ENCODE measurements around the gene STOML1. TPM values are rescaled to one million over a fixed set of nuclear protein-coding genes. Genes with fewer than 3 reads are reported as not detected.
"Not testable (repeated sequence)": the region's sequence is repeated elsewhere in the genome, so short reads cannot be mapped to it uniquely, and the experiment has no call there.

Gene STOML1
- total RNA-seq, 2 experiments from 2014 or later, result 7.1 to 8.5 TPM

DNA sequence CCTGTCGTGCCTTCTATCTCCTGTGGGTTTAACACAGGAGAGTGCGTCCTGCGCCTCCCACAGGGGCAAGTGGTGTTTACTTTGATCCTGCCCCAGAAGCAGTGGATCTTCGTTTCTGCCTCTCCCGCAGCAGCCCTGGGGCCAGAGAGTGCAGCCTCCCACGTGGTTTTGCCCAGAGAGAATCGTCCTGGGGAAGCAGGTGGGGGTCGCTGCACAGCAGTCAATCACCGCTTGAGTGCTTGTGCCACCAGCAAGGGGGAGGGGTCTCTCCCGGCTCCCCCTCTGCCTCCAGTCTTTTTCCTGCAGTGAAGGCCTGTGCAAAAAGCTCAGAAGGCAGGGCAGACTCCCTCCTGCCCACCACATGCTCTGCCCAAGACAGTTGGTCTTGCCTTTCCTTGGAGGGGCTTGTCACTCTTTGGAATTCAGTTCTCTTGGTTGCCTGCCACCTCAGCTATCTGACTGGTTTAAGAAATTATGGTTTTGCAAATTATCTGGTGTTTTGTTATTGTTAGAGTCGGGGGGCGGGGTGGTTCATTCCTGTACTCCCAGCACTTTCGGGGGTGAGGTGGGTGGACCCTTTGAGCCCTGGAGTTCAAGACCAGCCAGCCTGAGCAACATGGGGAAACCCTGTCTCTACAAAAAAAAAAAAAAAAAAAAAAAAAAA, 26.9 kb downstream of the STOML1 start:
- DNase-seq, result no peak
- ChIA-PET CTCF (interaction anchor here (0.6 to 4.7 kb wide), 18 partner anchors 10 to 92 kb away, joined by 3 to 62 read pairs (median 4); partner anchors contain the start of genes PML and TBC1D21), POLR2A (interaction anchor here (1.0 to 1.9 kb wide), 5 partner anchors 14 to 39 kb away, joined by 3 to 8 read pairs (median 5); partner anchors contain the start of genes LOXL1 and PML)
- H3K4me3 Mint-ChIP-seq, result peak overlapping the region; percentile 56
- H3K36me3 Mint-ChIP-seq (ENCODE audit: low read depth), result no peaks in the 10 kb centered on the region
- H3K27me3 Mint-ChIP-seq, result peaks cover 8% of the 10 kb centered on the region
- peak overlapping the region; percentile 60 for H3K27ac Mint-ChIP-seq
- H3K9me3 Mint-ChIP-seq, result no peaks in the 10 kb centered on the region
- H3K4me1 Mint-ChIP-seq, result peaks cover 36% of the 10 kb centered on the region

DNA sequence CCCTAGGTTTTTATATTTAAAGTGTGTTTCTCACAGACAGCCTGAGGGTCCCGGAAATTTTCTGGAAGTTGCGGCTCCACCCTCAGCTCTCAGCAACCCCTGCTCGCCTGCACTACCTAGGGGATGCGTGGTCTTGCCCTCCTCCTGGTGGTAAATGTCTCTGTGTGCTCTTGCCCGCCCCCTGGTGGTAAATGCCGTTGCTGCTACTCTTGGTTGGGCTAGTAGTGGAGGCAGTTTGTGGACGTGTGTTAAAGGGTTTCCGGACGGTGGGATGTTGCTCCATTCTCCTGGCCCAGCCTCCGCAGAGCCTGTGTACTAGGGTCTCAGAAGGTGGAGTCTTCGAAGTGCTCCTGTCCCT, 27.4 kb downstream of the STOML1 start:
- Mint-ChIP-seq H3K4me1 (peaks cover 38% of the 10 kb centered on the region), H3K36me3 (ENCODE audit: low read depth) (no peaks in the 10 kb centered on the region), H3K9me3 (no peaks in the 10 kb centered on the region), H3K4me3 (peak overlapping the region; percentile 56), H3K27me3 (peaks cover 8% of the 10 kb centered on the region), H3K27ac (peak overlapping the region; percentile 60)
- CTCF ChIA-PET, result interaction anchor here (0.7 to 4.7 kb wide), 17 partner anchors 8 to 281 kb away, joined by 3 to 62 read pairs (median 6); partner anchors contain the start of genes PML and TBC1D21
- peak; percentile 90 for DNase-seq
- POLR2A ChIA-PET, result interaction anchor here (1.2 to 1.6 kb wide), 4 partner anchors 14 to 577 kb away, joined by 3 to 8 read pairs (median 4); partner anchors contain the start of gene PML

DNA sequence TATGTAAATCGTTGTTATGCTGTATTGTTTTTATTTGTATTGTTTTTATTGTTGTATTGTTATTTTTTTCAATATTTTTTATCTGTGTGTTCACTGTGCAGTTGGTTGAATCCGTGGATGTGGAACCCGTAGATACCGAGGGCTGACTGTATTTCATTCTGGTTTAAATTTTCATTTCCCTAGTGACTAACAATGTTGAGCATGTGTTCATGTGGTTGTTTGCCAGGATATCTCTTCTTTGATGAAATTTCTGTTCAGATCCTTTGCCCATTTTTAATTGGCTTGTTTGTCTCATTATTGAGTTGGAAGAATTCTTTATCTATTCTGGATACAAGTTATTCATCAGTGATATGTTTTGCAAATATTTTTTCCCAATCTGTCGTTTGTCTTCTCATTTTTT, 29.7 kb downstream of the STOML1 start:
- no peaks in the 10 kb centered on the region for H3K9me3 Mint-ChIP-seq
- no peak overlapping the region for H3K4me3 Mint-ChIP-seq
- ChIA-PET CTCF (interaction anchor here (3.7 to 4.7 kb wide), 3 partner anchors 9 to 11 kb away, joined by 33 to 62 read pairs (median 39); no protein-coding TSS in a partner anchor), POLR2A (no interaction called here)
- peaks cover 8% of the 10 kb centered on the region for H3K27me3 Mint-ChIP-seq
- H3K4me1 Mint-ChIP-seq, result peaks cover 51% of the 10 kb centered on the region
- H3K27ac Mint-ChIP-seq, result no peak overlapping the region
- DNase-seq, result no peak
- no peaks in the 10 kb centered on the region for H3K36me3 Mint-ChIP-seq (ENCODE audit: low read depth)

DNA sequence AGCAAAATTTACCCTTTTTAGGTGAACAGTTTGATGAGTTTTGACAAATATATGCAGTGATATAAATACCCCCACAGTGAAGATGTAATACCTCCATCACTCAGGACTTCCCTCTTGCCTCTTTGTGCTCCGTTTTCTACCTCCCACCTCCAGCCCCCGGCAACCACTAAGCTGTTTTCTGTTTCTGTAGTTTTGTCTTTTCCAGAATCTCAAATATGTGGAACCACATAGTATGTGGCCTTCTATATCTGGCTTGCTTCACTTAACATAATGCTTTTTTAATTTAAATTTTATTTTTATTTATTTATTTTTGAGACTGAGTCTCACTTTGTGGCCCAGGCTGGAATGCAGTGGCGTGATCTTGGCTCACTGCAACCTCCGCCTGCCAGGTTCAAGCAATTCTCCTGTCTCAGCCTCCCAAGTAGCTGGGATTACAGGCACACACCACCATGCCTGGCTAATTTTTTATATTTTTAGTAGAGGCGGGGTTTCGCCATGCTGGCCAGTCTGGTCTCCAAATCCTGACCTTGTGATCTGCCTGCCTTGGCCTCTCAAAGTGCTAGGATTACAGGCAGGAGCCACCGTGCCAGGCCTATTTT, 31.5 kb downstream of the STOML1 start:
- H3K27me3 Mint-ChIP-seq; DNase-seq; H3K36me3 Mint-ChIP-seq (ENCODE audit: low read depth); H3K4me3 Mint-ChIP-seq; H3K27ac Mint-ChIP-seq; H3K9me3 Mint-ChIP-seq: not testable (repeated sequence)
- peaks cover 51% of the 10 kb centered on the region for H3K4me1 Mint-ChIP-seq
- ChIA-PET CTCF (interaction anchor here (0.6 to 3.7 kb wide), 11 partner anchors 8 to 88 kb away, joined by 3 to 39 read pairs (median 7); partner anchors contain the start of gene TBC1D21), POLR2A (interaction anchor here (0.8 kb wide), 1 partner anchor 87 kb away, joined by 3 read pairs; no protein-coding TSS in a partner anchor)

DNA sequence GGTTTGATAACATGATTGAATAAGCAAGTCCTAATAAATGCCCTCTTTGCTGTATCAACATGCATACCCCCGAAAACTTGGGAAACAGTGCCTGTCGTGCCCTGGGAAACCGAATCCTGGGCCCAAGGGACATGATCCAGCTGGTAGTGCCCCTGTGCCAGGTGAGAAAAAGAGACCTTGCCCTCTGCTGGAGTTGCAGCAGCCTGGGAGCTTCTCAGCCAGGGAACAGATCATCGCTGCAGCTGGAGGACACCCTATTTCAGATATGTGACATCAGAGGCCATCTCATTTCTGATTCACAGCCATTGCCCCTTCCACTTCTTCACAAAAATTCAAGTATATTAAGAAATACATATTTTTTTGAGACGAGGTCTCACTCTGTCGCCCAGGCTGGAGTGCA, 32.3 kb downstream of the STOML1 start:
- peaks cover 43% of the 10 kb centered on the region for H3K4me1 Mint-ChIP-seq
- ChIA-PET CTCF (interaction anchor here (1.0 to 3.7 kb wide), 18 partner anchors 8 to 89 kb away, joined by 3 to 39 read pairs (median 4); partner anchors contain the start of genes LOXL1, STOML1 and TBC1D21), POLR2A (interaction anchor here (0.8 to 1.6 kb wide), 8 partner anchors 10 to 46 kb away, joined by 3 to 7 read pairs (median 4); partner anchors contain the start of genes LOXL1 and PML)
- H3K9me3 Mint-ChIP-seq, result no peaks in the 10 kb centered on the region
- DNase-seq, result no peak
- H3K4me3 Mint-ChIP-seq, result peak overlapping the region; percentile 11
- peaks cover 8% of the 10 kb centered on the region for H3K27me3 Mint-ChIP-seq
- H3K27ac Mint-ChIP-seq, result peak overlapping the region; percentile 84
- no peaks in the 10 kb centered on the region for H3K36me3 Mint-ChIP-seq (ENCODE audit: low read depth)

DNA sequence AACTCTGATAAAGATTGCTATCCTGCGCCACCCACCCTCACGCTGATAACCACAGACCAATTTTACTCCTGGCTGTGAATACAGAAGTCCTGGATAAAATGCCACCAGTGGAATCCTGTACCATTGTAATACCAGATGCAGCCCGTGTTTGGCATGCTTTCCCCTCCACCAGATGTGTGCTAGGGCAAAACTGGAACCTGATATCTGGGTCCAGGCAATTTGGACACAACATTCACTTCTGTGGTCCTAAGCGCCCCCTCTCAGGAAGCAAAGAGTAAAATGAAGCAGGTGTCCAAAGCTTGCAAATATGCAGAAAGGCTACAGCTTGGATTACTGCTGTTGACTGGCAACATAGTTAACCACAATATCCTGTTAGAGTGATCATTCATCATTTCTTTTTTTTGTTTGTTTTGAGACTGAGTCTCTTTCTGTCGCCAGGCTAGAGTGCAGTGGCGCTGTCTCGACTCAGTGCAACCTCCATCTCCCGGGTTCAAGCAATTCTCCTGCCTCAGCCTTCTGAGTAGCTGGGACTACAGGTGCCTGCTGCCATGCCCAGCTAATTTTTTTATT, 33.0 kb downstream of the STOML1 start:
- POLR2A ChIA-PET, result interaction anchor here (0.8 to 1.6 kb wide), 9 partner anchors 9 to 89 kb away, joined by 3 to 7 read pairs (median 4); partner anchors contain the start of genes LOXL1 and PML
- CTCF ChIA-PET, result interaction anchor here (0.7 to 3.7 kb wide), 20 partner anchors 8 to 1732 kb away, joined by 3 to 39 read pairs (median 4); partner anchors contain the start of genes LOXL1, STOML1 and TBC1D21
- no peaks in the 10 kb centered on the region for H3K36me3 Mint-ChIP-seq (ENCODE audit: low read depth)
- peaks cover 8% of the 10 kb centered on the region for H3K27me3 Mint-ChIP-seq
- H3K4me3 Mint-ChIP-seq, result peak overlapping the region; percentile 30
- no peaks in the 10 kb centered on the region for H3K9me3 Mint-ChIP-seq
- DNase-seq, result peak; percentile 61
- peaks cover 41% of the 10 kb centered on the region for H3K4me1 Mint-ChIP-seq
- peak overlapping the region; percentile 84 for H3K27ac Mint-ChIP-seq

DNA sequence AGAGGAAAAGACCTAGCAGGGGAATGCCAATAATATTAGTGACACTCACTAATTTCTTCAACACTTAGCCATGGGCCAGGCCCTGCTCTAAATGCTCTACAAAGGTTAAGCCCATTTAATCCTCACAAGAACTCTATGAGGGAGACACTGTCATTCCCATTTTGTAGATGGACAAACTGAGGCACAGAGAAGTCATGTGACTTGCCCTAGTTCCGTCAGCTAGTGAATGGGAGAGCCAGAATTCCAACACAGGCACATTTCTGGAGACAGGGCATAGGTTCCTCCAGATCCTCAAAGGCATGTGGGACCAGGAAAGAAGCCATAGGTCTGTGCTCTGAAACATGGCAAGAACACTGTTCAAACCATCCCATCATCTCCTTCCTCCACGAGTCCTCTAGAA, 34.3 kb downstream of the STOML1 start:
- CTCF ChIA-PET, result interaction anchor here (1.9 to 3.2 kb wide), 3 partner anchors 9 to 15 kb away, joined by 7 to 21 read pairs (median 8); no protein-coding TSS in a partner anchor
- POLR2A ChIA-PET, result interaction anchor here (1.3 kb wide), 1 partner anchor 39 kb away, joined by 4 read pairs; no protein-coding TSS in a partner anchor
- no peaks in the 10 kb centered on the region for H3K9me3 Mint-ChIP-seq
- no peak overlapping the region for H3K27ac Mint-ChIP-seq
- peaks cover 3% of the 10 kb centered on the region for H3K27me3 Mint-ChIP-seq
- no peak for DNase-seq
- H3K4me1 Mint-ChIP-seq, result peaks cover 41% of the 10 kb centered on the region
- H3K36me3 Mint-ChIP-seq (ENCODE audit: low read depth), result no peaks in the 10 kb centered on the region
- H3K4me3 Mint-ChIP-seq, result no peak overlapping the region

DNA sequence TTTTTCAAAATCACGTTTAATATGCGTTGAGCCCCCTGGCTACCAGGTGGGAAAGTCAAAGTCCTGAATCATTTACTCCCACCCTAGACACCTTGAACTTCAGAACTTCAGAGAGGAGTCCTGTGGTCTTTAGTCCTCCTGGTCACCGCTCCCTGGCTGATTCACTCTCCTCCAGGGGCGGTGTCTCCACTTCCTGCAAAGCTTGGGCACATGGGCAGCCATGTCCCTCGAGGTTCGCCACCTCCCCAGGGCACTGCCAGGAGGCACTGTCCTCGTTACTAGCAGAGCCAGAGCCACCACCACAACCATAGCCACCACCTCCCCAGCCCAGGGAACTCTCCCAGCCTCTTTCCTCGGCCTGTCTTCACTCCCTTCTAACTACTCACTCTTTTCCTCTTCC, 34.8 kb downstream of the STOML1 start:
- H3K4me3 Mint-ChIP-seq, result no peak overlapping the region
- H3K4me1 Mint-ChIP-seq, result peaks cover 44% of the 10 kb centered on the region
- ChIA-PET CTCF (interaction anchor here (1.9 to 2.1 kb wide), 2 partner anchors 9 to 16 kb away, joined by 7 to 8 read pairs; no protein-coding TSS in a partner anchor), POLR2A (interaction anchor here (1.3 kb wide), 1 partner anchor 39 kb away, joined by 4 read pairs; no protein-coding TSS in a partner anchor)
- H3K27ac Mint-ChIP-seq, result no peak overlapping the region
- DNase-seq, result no peak
- no peaks in the 10 kb centered on the region for H3K27me3 Mint-ChIP-seq
- no peaks in the 10 kb centered on the region for H3K36me3 Mint-ChIP-seq (ENCODE audit: low read depth)
- H3K9me3 Mint-ChIP-seq, result no peaks in the 10 kb centered on the region

DNA sequence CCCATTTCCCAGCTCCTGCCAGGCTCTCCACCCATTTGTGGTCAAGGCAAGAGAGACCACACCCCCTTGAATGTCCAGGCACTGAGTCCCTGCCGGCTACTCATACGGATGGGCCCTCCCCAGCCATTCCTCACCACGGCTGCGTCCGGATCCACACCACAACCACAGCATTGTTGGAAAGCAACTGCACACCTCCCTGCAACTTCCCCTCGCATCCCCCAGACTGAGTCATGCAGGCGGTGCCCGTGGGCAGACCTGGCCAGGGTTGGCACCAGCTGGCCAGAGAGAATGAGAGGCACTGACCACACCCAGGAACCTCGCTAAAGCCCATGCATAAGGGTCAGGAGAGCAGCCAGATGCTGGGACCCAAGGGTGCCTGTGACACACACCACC, 35.4 kb downstream of the STOML1 start:
- H3K27me3 Mint-ChIP-seq, result no peaks in the 10 kb centered on the region
- no peak for DNase-seq
- POLR2A ChIA-PET, result interaction anchor here (1.3 kb wide), 1 partner anchor 40 kb away, joined by 4 read pairs; no protein-coding TSS in a partner anchor
- CTCF ChIA-PET, result interaction anchor here (1.9 to 2.1 kb wide), 2 partner anchors 10 to 16 kb away, joined by 7 to 8 read pairs; no protein-coding TSS in a partner anchor
- no peak overlapping the region for H3K27ac Mint-ChIP-seq
- H3K4me1 Mint-ChIP-seq, result peaks cover 47% of the 10 kb centered on the region
- H3K36me3 Mint-ChIP-seq (ENCODE audit: low read depth), result no peaks in the 10 kb centered on the region
- H3K4me3 Mint-ChIP-seq, result no peak overlapping the region
- no peaks in the 10 kb centered on the region for H3K9me3 Mint-ChIP-seq

DNA sequence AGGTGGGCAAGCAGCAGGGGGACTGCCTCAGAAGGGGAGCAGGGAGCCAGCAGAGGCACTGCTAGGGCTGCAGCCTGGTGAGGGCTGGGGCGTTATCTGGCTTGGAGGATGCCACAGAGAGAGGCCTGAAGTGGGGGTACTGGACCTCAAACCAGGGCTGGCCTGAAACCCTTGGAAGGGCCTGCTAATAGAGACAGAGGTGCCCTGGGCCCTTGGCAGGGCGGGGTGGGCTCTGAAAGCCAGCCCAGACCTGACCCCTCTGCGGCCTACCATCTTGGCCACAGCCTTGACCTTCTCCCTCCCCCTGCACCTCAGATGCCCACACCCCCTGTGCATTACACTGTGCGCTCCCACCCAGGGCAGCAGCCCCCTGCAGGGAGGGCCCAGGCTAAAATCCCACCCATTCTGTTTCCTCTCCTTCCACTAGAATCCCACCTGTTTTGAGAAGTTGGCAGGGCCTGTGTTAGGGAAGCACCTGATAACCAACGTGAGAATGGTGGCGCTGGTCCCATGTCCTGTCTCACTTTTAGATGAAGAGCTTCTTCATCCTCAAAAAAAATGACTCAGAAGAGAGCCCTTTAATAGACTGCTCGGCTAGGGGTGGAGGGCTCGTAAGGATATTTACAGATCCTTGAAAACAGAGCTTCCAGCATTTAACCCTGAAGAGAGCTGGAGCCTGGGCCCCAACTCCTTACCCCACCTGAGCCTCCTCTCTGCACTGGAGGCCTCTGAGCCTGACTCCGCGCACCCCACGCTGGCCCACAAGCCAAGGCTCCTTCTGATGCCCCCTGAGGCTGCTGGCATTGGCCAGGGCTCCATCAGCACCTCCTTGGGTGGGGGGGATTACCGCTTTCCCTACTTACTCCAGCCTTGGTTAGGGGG, 36.0 kb downstream of the STOML1 start:
- Mint-ChIP-seq H3K36me3 (ENCODE audit: low read depth) (no peaks in the 10 kb centered on the region), H3K27me3 (no peaks in the 10 kb centered on the region), H3K9me3 (no peaks in the 10 kb centered on the region), H3K4me1 (peaks cover 51% of the 10 kb centered on the region), H3K4me3 (no peak overlapping the region), H3K27ac (no peak overlapping the region)
- no peak for DNase-seq
- ChIA-PET POLR2A (no interaction called here), CTCF (interaction anchor here (1.9 to 2.1 kb wide), 2 partner anchors 10 to 17 kb away, joined by 7 to 8 read pairs; no protein-coding TSS in a partner anchor)

DNA sequence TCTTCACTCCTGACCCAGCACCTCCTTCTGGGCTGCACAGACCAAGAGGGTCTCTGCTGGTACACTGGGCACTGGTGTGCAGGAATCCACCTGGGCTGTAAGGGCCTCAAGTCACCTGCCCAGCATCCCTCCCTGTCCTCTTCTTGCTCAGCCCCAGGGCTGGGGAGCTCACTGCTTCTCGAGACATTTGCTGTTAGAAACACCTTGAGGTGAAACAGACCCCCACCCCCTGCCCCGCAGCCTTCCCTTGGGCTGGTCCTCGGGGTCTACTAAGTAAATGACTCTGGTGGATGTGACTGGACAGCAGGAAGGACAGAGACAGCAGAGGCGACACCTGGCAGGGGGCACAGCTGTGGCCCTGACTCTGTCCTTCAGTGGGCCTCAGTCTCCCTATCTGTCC, 36.8 kb downstream of the STOML1 start:
- H3K27me3 Mint-ChIP-seq, result no peaks in the 10 kb centered on the region
- no peak overlapping the region for H3K27ac Mint-ChIP-seq
- H3K4me1 Mint-ChIP-seq, result peaks cover 51% of the 10 kb centered on the region
- no peak for DNase-seq
- POLR2A ChIA-PET, result no interaction called here
- H3K4me3 Mint-ChIP-seq, result no peak overlapping the region
- CTCF ChIA-PET, result no interaction called here
- no peaks in the 10 kb centered on the region for H3K36me3 Mint-ChIP-seq (ENCODE audit: low read depth)
- H3K9me3 Mint-ChIP-seq, result no peaks in the 10 kb centered on the region

Measured in activated CD4-positive, alpha-beta memory T cell treated with anti-CD3 and anti-CD28 coated beads, Interleukin-2, amount 10 ng/mL, durations not matched to agents 7 days and 5 days (primary cell).